Right cardiac atrium (tissue), 5 donors: ENCODE data around the gene MT2A. TPM values are rescaled to one million over a fixed set of nuclear protein-coding genes. Genes with fewer than 3 reads are reported as not detected.

Experiments
- ATAC-seq, 2 donors: fragments of 200-7000 bp; cut with Tn5 transposase; one replicate each; pipeline versions ENCODE4 v1.8.0 to v1.9.1; 2020; ENCODE audit warnings: moderate library complexity in 2 of 2, mild to moderate bottlenecking in 1 of 2
- DNase-seq, 3 donors: peaks; one replicate each; pipeline ENCODE4 v3.0.0-alpha.2; 2020
- H3K27ac ChIP-seq: one replicate; pipeline ENCODE4 v1.5.1; 2013; ENCODE audit warnings: mild to moderate bottlenecking, low read length, control low read depth, moderate library complexity
- H3K27me3 ChIP-seq: one replicate; pipeline ENCODE4 v1.6.1; 2013; ENCODE audit not compliant: control insufficient read depth, insufficient read depth
- H3K4me1 ChIP-seq: one replicate; pipeline ENCODE4 v1.6.1; 2013; ENCODE audit warnings: low read length; ENCODE audit not compliant: control insufficient read depth, insufficient read depth
- H3K4me3 ChIP-seq: one replicate; pipeline ENCODE4 v1.5.1; 2013; ENCODE audit warnings: low read length, control low read depth
- H3K9me3 ChIP-seq: one replicate; pipeline ENCODE4 v1.6.1; 2013; ENCODE audit warnings: low read length; ENCODE audit not compliant: control insufficient read depth
- WGBS: extraction: QIAGEN DNeasy Blood & Tissue Kit; methylation state at CpG from one replicate; pipeline ENCODE4 v1.1.7; 2013; 5-methylcytosine and 5-hydroxymethylcytosine counted together
- intact Hi-C, 4 donors: fragments of 100-400 bp; cut with DNase I; formaldehyde crosslinking; loops; one replicate each; pipeline versions ENCODE4 v1.11.0 to v1.14.0; 2022 to 2023
- polyA plus RNA-seq: library from polyadenylated mRNA; stranded (reverse); fragments of 200-250 nt; gene quantifications from one replicate; pipeline ENCODE4 v1.2.3, GENCODE V29; 2013
- total RNA-seq, 4 donors: library from RNA; stranded (reverse); fragmentation: NEBNext Ultra II Directional; extraction: Animal tissue kit (Norgen Biotek cat#: 25700); gene quantifications; one replicate each; pipeline ENCODE4 v1.2.1, GENCODE V29; 2021
- donor health status: healthy with polysubstance abuse.
- donor health status: DM: no; HTN: yes; CAD: no.
- donor health status: DM: no; HTN: no; CAD: no.
- donor health status: DM: no; HTN: yes; CAD: no; lungs with severe emphysema.
- donor health status: DM: yes; HTN: yes; CAD: no.

The MT2A gene
- total and polyA plus RNA-seq, 5 donors: 55.6 to 154 (median 92.5) TPM

DNA sequence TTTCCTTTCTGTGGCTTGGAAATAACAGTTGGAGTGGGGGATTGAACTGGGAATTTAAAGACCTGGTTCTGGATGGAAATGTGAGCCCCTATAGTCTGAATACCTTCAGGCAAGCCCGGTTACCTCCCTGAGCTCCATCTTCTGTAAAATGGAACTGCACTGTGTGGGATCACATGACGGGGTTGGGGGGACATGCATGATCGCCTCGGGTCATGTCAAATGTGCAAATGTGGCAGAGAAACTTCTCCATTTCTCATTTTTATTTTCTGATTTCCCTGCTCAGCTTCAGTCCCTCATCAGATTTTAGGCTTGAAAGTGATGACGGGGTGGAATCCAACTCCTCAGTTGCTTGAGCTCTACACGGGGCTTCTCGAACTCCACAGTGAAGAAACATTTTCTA lies 44.8 kb downstream of the MT2A start:
- no peak overlapping the region for H3K27ac ChIP-seq
- no peak overlapping the region for H3K4me3 ChIP-seq
- intact Hi-C loops: no loop called here
- no peaks in the 10 kb centered on the region for H3K27me3 ChIP-seq
- ATAC-seq: no peak
- no peaks in the 10 kb centered on the region for H3K4me1 ChIP-seq
- H3K9me3 ChIP-seq: no peaks in the 10 kb centered on the region
- DNase-seq: no peak
- 73% methylated on average over 7 of the region's 7 CpGs for WGBS

GRCh38 chr16:56657555-56658326 lies 49.4 kb downstream of the MT2A start, which contains the start of gene MT1F:
MT1F (plus strand) TSS chr16:56657959; CDS start chr16:56658059, 100 bp downstream.
- no peaks in the 10 kb centered on the region for H3K9me3 ChIP-seq
- no peaks in the 10 kb centered on the region for H3K27me3 ChIP-seq
- intact Hi-C loops: no loop called here
- H3K4me1 ChIP-seq: no peaks in the 10 kb centered on the region
- peak within 1 kb of the TSS; percentile 66 for H3K4me3 ChIP-seq
- 1% methylated on average over 46 of the region's 46 CpGs for WGBS
- ATAC-seq (peak; percentile 90 to 91), DNase-seq (peak; percentile 77 to 89 (median 88))
- H3K27ac ChIP-seq: no peak within 1 kb of the TSS

- intact Hi-C loops: no loop called here
- Histone ChIP-seq H3K27ac (no peak overlapping the region), H3K4me1 (no peaks in the 10 kb centered on the region), H3K27me3 (no peaks in the 10 kb centered on the region), H3K9me3 (no peaks in the 10 kb centered on the region), H3K4me3 (peak overlapping the region; percentile 66)
- ATAC-seq: no peak
- peak in 2 of 3 donors; percentile 75 to 82 for DNase-seq
- 35% methylated on average over 10 of the region's 10 CpGs for WGBS
Observed at GRCh38 chr16:56658327-56658875, 50.0 kb downstream of the MT2A start.

Other genes with a start within 250 kb of the MT2A start
- gene AMFR, start 183.0 kb upstream of the MT2A start, total RNA-seq: 100 to 1,000 TPM in 1 of 4 donors, 10 to 100 TPM in 3; 88.7 to 103 (median 93.5) TPM
- gene AMFR, start 183.0 kb upstream of the MT2A start, polyA plus RNA-seq: 52.3 TPM
- gene NUDT21, start 157.3 kb upstream of the MT2A start, total RNA-seq: 10 to 100 TPM; 72.9 to 80.7 (median 75.2) TPM
- 23.0 TPM for gene NUDT21, start 157.3 kb upstream of the MT2A start, polyA plus RNA-seq
- gene OGFOD1, start 157.0 kb upstream of the MT2A start, total RNA-seq: 10 to 100 TPM; 28.4 to 32.8 (median 30.2) TPM
- 15.5 TPM for gene OGFOD1, start 157.0 kb upstream of the MT2A start, polyA plus RNA-seq
- gene BBS2, start 88.6 kb upstream of the MT2A start, total RNA-seq: 10 to 100 TPM; 31.4 to 55.9 (median 39.8) TPM
- gene BBS2, start 88.6 kb upstream of the MT2A start, polyA plus RNA-seq: 37.7 TPM
- not detected for gene MT4, start 43.5 kb upstream of the MT2A start, total RNA-seq
- not detected for gene MT4, start 43.5 kb upstream of the MT2A start, polyA plus RNA-seq
- 1 to 10 TPM; 2.0 to 6.1 (median 3.3) TPM for gene MT3, start 19.1 kb upstream of the MT2A start, total RNA-seq
- gene MT3, start 19.1 kb upstream of the MT2A start, polyA plus RNA-seq: 24.7 TPM
- gene MT1E, start 17.2 kb downstream of the MT2A start, total RNA-seq: 10 to 100 TPM; 58.7 to 88.4 (median 68.4) TPM
- 129 TPM for gene MT1E, start 17.2 kb downstream of the MT2A start, polyA plus RNA-seq
- gene MT1M, start 24.1 kb downstream of the MT2A start, total RNA-seq: 10 to 100 TPM in 1 of 4 donors, 1 to 10 TPM in 3; 3.0 to 26.7 (median 6.6) TPM
- 18.0 TPM for gene MT1M, start 24.1 kb downstream of the MT2A start, polyA plus RNA-seq
- 10 to 100 TPM in 1 of 4 donors, 1 to 10 TPM in 3; 1.6 to 27.5 (median 6.0) TPM for gene MT1A, start 30.1 kb downstream of the MT2A start, total RNA-seq
- 73.4 TPM for gene MT1A, start 30.1 kb downstream of the MT2A start, polyA plus RNA-seq
- gene MT1B, start 43.3 kb downstream of the MT2A start, total RNA-seq: not detected
- gene MT1B, start 43.3 kb downstream of the MT2A start, polyA plus RNA-seq: not detected
- 1 to 10 TPM; 1.3 to 3.9 (median 2.7) TPM for gene MT1F, start 49.4 kb downstream of the MT2A start, total RNA-seq
- 3.7 TPM for gene MT1F, start 49.4 kb downstream of the MT2A start, polyA plus RNA-seq
- gene MT1G, start 59.5 kb downstream of the MT2A start, total RNA-seq: 1 to 10 TPM in 1 of 4 donors, under 1 TPM in 1, not detected in 2; 0.71 to 1.1 TPM
- 8.0 TPM for gene MT1G, start 59.5 kb downstream of the MT2A start, polyA plus RNA-seq
- not detected for gene MT1H, start 61.2 kb downstream of the MT2A start, total RNA-seq
- gene MT1H, start 61.2 kb downstream of the MT2A start, polyA plus RNA-seq: not detected
- gene MT1X, start 73.9 kb downstream of the MT2A start, total RNA-seq: 100 to 1,000 TPM in 3 of 4 donors, 10 to 100 TPM in 1; 75.7 to 367 (median 180) TPM
- gene MT1X, start 73.9 kb downstream of the MT2A start, polyA plus RNA-seq: 287 TPM
- gene NUP93, start 121.5 kb downstream of the MT2A start, total RNA-seq: 10 to 100 TPM; 26.7 to 36.0 (median 30.4) TPM
- gene NUP93, start 121.5 kb downstream of the MT2A start, polyA plus RNA-seq: 18.9 TPM